Endothelial cell of umbilical vein (primary cell): ENCODE measurements around the gene STIM1. TPM values are rescaled to one million over a fixed set of nuclear protein-coding genes. Genes with fewer than 3 reads are reported as not detected.

Source experiments
- BruUV-seq: library from RNA; stranded (reverse); fragments of 400-500 nt; replicated peaks from 2 replicates; lab custom pipeline; 2021; lab: Mats Ljungman, UMichigan
- CTCF ChIA-PET: fragments of 300-600, 350-600 bp; sonication (Branson Sonifier 250); formaldehyde crosslinking; loops from one replicate; lab custom pipeline; 2021; ENCODE audit warnings: antibody characterized with exemption, inconsistent platforms; lab: Charles Lee
- POLR2A ChIA-PET: fragments of 300-600, 350-600 bp; sonication (Branson Sonifier 250); formaldehyde crosslinking; loops from one replicate; lab custom pipeline; 2021; ENCODE audit warnings: antibody characterized with exemption, inconsistent platforms; lab: Charles Lee
- DNase-seq: peaks from one replicate; pipeline ENCODE4 v3.0.0-alpha.2; 2011; ENCODE audit warnings: low read depth, low spot score
- FAIRE-seq: peaks from 2 replicates; lab custom pipeline; 2011; peaks lifted over from hg19 to GRCh38; lab: Jason Lieb, UNC
- H2AFZ ChIP-seq: 2 replicates; pipeline ENCODE4 v1.6.0; 2012; ENCODE audit warnings: low read depth, low read length, control low read depth, inconsistent platforms
- H3K27ac ChIP-seq: 2 replicates; pipeline ENCODE4 v1.5.1; 2011; ENCODE audit warnings: low read depth, mild to moderate bottlenecking, control low read depth, low read length, moderate library complexity; ENCODE audit not compliant: insufficient read depth
- H3K27me3 ChIP-seq, 2 experiments: 2 replicates each; pipeline versions ENCODE4 v1.6.0 to v1.6.1; 2011; ENCODE audit warnings: low read length in 2 of 2, mixed read lengths in 1 of 2; ENCODE audit not compliant: control insufficient read depth in 2 of 2, insufficient read depth in 2 of 2
- H3K36me3 ChIP-seq, 2 experiments: 2 replicates in 1 of 2; 3 replicates in 1 of 2; pipeline ENCODE4 v1.5.1; 2011; ENCODE audit warnings: low read length in 2 of 2, mild to moderate bottlenecking in 1 of 2, moderate library complexity in 1 of 2; ENCODE audit not compliant: control insufficient read depth in 2 of 2, insufficient read depth in 2 of 2; ENCODE audit errors: extremely low read depth in 1 of 2
- H3K4me1 ChIP-seq: 3 replicates; pipeline ENCODE4 v1.5.1; 2011; ENCODE audit warnings: mild to moderate bottlenecking, low read length; ENCODE audit not compliant: control insufficient read depth, insufficient read depth; ENCODE audit errors: extremely low read depth
- H3K4me2 ChIP-seq: 2 replicates; pipeline ENCODE4 v1.6.1; 2011; ENCODE audit warnings: low read length, control low read depth, mixed read lengths; ENCODE audit not compliant: insufficient read depth
- H3K4me3 ChIP-seq, 3 experiments: fragments of 200-600 bp in 1 of 3; sonication (generic), shearing (Covaris generic) in 1 of 3; replicated peaks in 1 of 3; 2 replicates each; pipeline ENCODE4 v1.5.1; 2011 to 2016; ENCODE audit warnings: control low read depth in 3 of 3, low read length in 3 of 3, mild to moderate bottlenecking in 2 of 3, inconsistent platforms in 1 of 3, low read depth in 1 of 3, moderate library complexity in 1 of 3; ENCODE audit not compliant: insufficient read depth in 1 of 3
- H3K79me2 ChIP-seq: 2 replicates; pipeline ENCODE4 v1.6.0; 2012; ENCODE audit warnings: low read length, inconsistent platforms; ENCODE audit not compliant: control insufficient read depth, insufficient read depth
- H3K9ac ChIP-seq: replicated peaks from 2 replicates; pipeline ENCODE3; 2011; ENCODE audit warnings: low read length, control low read depth; ENCODE audit not compliant: insufficient read depth; ENCODE audit errors: extremely low read depth
- H3K9me1 ChIP-seq: replicated peaks from 3 replicates; pipeline ENCODE4 v1.6.0; 2011; ENCODE audit warnings: mild to moderate bottlenecking, low read length; ENCODE audit not compliant: control insufficient read depth, insufficient read depth; ENCODE audit errors: extremely low read depth
- H3K9me3 ChIP-seq: replicated peaks from 2 replicates; pipeline ENCODE4 v1.5.1; 2012; ENCODE audit warnings: low read length, inconsistent platforms; ENCODE audit not compliant: control insufficient read depth, insufficient read depth
- H4K20me1 ChIP-seq: replicated peaks from 2 replicates; pipeline ENCODE3; 2011; ENCODE audit warnings: mild to moderate bottlenecking, low read length; ENCODE audit not compliant: control insufficient read depth, insufficient read depth; ENCODE audit errors: extremely low read depth
- CTCF ChIP-seq, 2 donors: IDR thresholded peaks; 1 replicate in 1 of 2; 2 replicates in 1 of 2; pipeline ENCODE4 v1.5.1; 2011; ENCODE audit warnings: low read length in 2 of 2, mild to moderate bottlenecking in 2 of 2, moderate library complexity in 2 of 2, control low read depth in 1 of 2, inconsistent platforms in 1 of 2, low read depth in 1 of 2; ENCODE audit not compliant: insufficient read depth in 1 of 2; ENCODE audit errors: extremely low read depth in 1 of 2
- EZH2 ChIP-seq: IDR thresholded peaks from 2 replicates; pipeline ENCODE4 v1.6.1; 2012; ENCODE audit warnings: borderline replicate concordance, low read depth, mild to moderate bottlenecking, moderate library complexity, low read length, inconsistent platforms; ENCODE audit not compliant: severe bottlenecking
- FOS ChIP-seq: IDR thresholded peaks from 2 replicates; pipeline ENCODE4 v1.6.1; 2011; ENCODE audit warnings: mild to moderate bottlenecking, low read length, moderate library complexity, borderline replicate concordance; ENCODE audit not compliant: insufficient read depth
- JUN ChIP-seq: IDR thresholded peaks from 2 replicates; pipeline ENCODE4 v1.6.1; 2011; ENCODE audit warnings: borderline replicate concordance, low read depth; ENCODE audit not compliant: insufficient read length, insufficient read depth
- MYC ChIP-seq: IDR thresholded peaks from one replicate; pipeline ENCODE4 v1.6.1; 2011; ENCODE audit warnings: mild to moderate bottlenecking, low read depth, low read length
- POLR2AphosphoS5 ChIP-seq: IDR thresholded peaks from 2 replicates; pipeline ENCODE4 v1.6.1; 2012; ENCODE audit warnings: low read depth, mild to moderate bottlenecking, control low read depth, low read length, moderate library complexity; ENCODE audit not compliant: insufficient read depth
- dilution Hi-C: fragments of 300-500 bp; cut with MboI; formaldehyde crosslinking; loops from one replicate; pipeline ENCODE4 v1.15.0; 2019; ENCODE audit warnings: low sequenced_read_pairs; ENCODE audit not compliant: extremely low pct_ligation_motif_present
- intact Hi-C: fragments of 100-400 bp; cut with micrococcal nuclease; formaldehyde crosslinking; loops from one replicate; pipeline ENCODE4 v1.10.0; 2022
- polyA plus RNA-seq, 4 experiments: library from polyadenylated mRNA; depleted of rRNA in 3 of 4; stranded (reverse) in 3 of 4; unstranded in 1 of 4; fragments of >200 nt; gene quantifications; 2 replicates each; pipeline versions ENCODE4 v1.2.1 to v1.2.3, GENCODE V29; 2011 to 2012; ENCODE audit warnings: missing spikeins in 1 of 4
- total RNA-seq: library from RNA; stranded (reverse); gene quantifications from 2 replicates; pipeline ENCODE4 v1.2.3, GENCODE V29; 2021

Gene STIM1
- total and polyA plus RNA-seq, 2 donors (not counting 3 experiments of a cell fraction or from before 2014, with no cell fraction given): 32.7 to 33.4 TPM

- no peaks in the 10 kb centered on the region for H3K9me1 ChIP-seq
- no peak overlapping the region for H3K4me3 ChIP-seq
- no peaks in the 10 kb centered on the region for H4K20me1 ChIP-seq
- dilution Hi-C loops: no loop called here
- H3K36me3 ChIP-seq: no peaks in the 10 kb centered on the region
- TF ChIP-seq FOS (no peak), MYC (no peak), POLR2AphosphoS5 (no peak), EZH2 (no peak), JUN (no peak), CTCF (IDR thresholded peaks at IDR 0.05; ENCODE audit: extremely low read depth in 1 of 2, insufficient read depth in 1 of 2, low read depth in 1 of 2, low read length in 2 of 2) (no peak)
- no peaks in the 10 kb centered on the region for H3K79me2 ChIP-seq
- BruUV-seq: no TSS peak
- CTCF ChIA-PET: interaction anchor here (0.7 to 3.8 kb wide), 2 partner anchors 131 to 137 kb away, joined by 3 to 28 read pairs; partner anchors contain the start of gene STIM1
- DNase-seq: no peak
- no peak overlapping the region for H3K4me2 ChIP-seq
- H3K9me3 ChIP-seq: no peaks in the 10 kb centered on the region
- H3K4me1 ChIP-seq: no peaks in the 10 kb centered on the region
- intact Hi-C loops: no loop called here
- H3K9ac ChIP-seq: no peak overlapping the region
- FAIRE-seq: no peak
- no peaks in the 10 kb centered on the region for H3K27me3 ChIP-seq
- no peak overlapping the region for H2AFZ ChIP-seq
- no peak overlapping the region for H3K27ac ChIP-seq
- POLR2A ChIA-PET: no interaction called here
Measured at GRCh38 chr11:3986301-3986700, 130.8 kb downstream of the STIM1 start.
